ENCODE results near the gene SIAH3.

DNA sequence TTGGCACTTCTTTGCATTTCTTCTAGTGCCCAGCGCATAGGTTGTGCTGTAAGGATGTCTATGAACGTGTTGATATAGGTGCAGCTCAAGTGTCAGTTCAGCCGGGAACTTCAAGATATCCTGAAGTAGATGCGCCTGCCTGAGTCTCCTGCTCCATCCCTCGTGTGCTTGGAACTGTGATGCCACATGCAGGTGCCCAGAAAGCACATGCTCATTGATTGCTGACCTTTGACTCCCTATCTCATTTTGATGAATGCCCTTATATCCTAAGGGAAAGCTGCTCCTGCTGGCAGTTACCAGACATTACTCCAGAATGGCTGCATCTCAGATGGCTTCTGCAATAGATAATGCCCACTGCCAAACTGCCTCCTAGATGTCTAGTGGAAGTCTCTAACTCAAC is 108.6 kb downstream of the SIAH3 start:
- TF ChIP-seq EZH2 (IDR thresholded peaks at IDR 0.05; ENCODE audit: borderline replicate concordance, low read length), result no peak
- TF ChIP-seq, protein P1, sequence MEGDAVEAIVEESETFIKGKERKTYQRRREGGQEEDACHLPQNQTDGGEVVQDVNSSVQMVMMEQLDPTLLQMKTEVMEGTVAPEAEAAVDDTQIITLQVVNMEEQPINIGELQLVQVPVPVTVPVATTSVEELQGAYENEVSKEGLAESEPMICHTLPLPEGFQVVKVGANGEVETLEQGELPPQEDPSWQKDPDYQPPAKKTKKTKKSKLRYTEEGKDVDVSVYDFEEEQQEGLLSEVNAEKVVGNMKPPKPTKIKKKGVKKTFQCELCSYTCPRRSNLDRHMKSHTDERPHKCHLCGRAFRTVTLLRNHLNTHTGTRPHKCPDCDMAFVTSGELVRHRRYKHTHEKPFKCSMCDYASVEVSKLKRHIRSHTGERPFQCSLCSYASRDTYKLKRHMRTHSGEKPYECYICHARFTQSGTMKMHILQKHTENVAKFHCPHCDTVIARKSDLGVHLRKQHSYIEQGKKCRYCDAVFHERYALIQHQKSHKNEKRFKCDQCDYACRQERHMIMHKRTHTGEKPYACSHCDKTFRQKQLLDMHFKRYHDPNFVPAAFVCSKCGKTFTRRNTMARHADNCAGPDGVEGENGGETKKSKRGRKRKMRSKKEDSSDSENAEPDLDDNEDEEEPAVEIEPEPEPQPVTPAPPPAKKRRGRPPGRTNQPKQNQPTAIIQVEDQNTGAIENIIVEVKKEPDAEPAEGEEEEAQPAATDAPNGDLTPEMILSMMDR (IDR thresholded peaks at IDR 0.05; ENCODE audit: low read length), result no peak
